OCI-LY7 (cell line): ENCODE results near the gene ZNF22. TPM values are rescaled to one million over a fixed set of nuclear protein-coding genes. Genes with fewer than 3 reads are reported as not detected.

ENCODE experiments used
- BruUV-seq: library from RNA; stranded (reverse); fragments of 400-500 nt; replicated peaks from 2 replicates; lab custom pipeline; 2021; lab: Mats Ljungman, UMichigan
- CTCF ChIA-PET: fragments of 300-600 bp; sonication (Branson Sonifier 250); formaldehyde crosslinking; loops from one replicate; lab custom pipeline; 2022; ENCODE audit warnings: antibody characterized with exemption; ENCODE audit not compliant: unreplicated experiment; lab: Charles Lee
- POLR2A ChIA-PET: fragments of 300-600 bp; sonication (Branson Sonifier 250); formaldehyde crosslinking; loops from one replicate; lab custom pipeline; 2022; ENCODE audit warnings: antibody characterized with exemption; lab: Charles Lee
- DNase-seq: peaks from one replicate; pipeline ENCODE4 v3.0.0-alpha.2; 2015; ENCODE audit warnings: low spot score
- H2AFZ ChIP-seq: fragments of 200-600 bp; sonication (generic), shearing (Covaris generic); 2 replicates; pipeline ENCODE4 v1.6.1; 2014; ENCODE audit warnings: mild to moderate bottlenecking, antibody characterized with exemption, low read length, moderate library complexity
- H3K27ac ChIP-seq: fragments of 200-600 bp; sonication (generic); 2 replicates; pipeline ENCODE4 v1.5.1; 2014; ENCODE audit warnings: mixed run types, low read depth, mild to moderate bottlenecking, moderate library complexity, low read length, inconsistent platforms; ENCODE audit not compliant: poor library complexity, severe bottlenecking
- H3K36me3 ChIP-seq: fragments of 200-600 bp; sonication (generic); 2 replicates; pipeline ENCODE4 v1.6.1; 2014; ENCODE audit warnings: mild to moderate bottlenecking, antibody characterized with exemption, low read length, moderate library complexity, mixed read lengths; ENCODE audit not compliant: insufficient read depth
- H3K4me1 ChIP-seq: fragments of 200-600 bp; sonication (generic); 2 replicates; pipeline ENCODE4 v1.5.1; 2014; ENCODE audit warnings: mild to moderate bottlenecking, low read length; ENCODE audit not compliant: insufficient read depth, poor library complexity, severe bottlenecking
- H3K4me2 ChIP-seq: fragments of 200-600 bp; sonication (generic); 2 replicates; pipeline ENCODE4 v1.6.1; 2014; ENCODE audit warnings: mild to moderate bottlenecking, low read length
- H3K4me3 ChIP-seq: fragments of 200-600 bp; sonication (generic); 2 replicates; pipeline ENCODE4 v1.5.1; 2014; ENCODE audit warnings: mild to moderate bottlenecking, low read depth, low read length; ENCODE audit not compliant: poor library complexity, severe bottlenecking
- H3K79me2 ChIP-seq: fragments of 200-600 bp; sonication (generic); 2 replicates; pipeline ENCODE4 v1.6.1; 2016; ENCODE audit warnings: low read depth, mild to moderate bottlenecking, low read length, moderate library complexity, mixed read lengths; ENCODE audit not compliant: insufficient read depth
- H3K9me2 ChIP-seq: fragments of 200-600 bp; sonication (generic); 2 replicates; pipeline ENCODE4 v1.6.1; 2016; ENCODE audit warnings: mild to moderate bottlenecking, low read length, mixed read lengths; ENCODE audit not compliant: insufficient read depth
- H3K9me3 ChIP-seq: fragments of 200-600 bp; sonication (generic); 2 replicates; pipeline ENCODE4 v1.6.1; 2014; ENCODE audit warnings: mild to moderate bottlenecking, mixed run types, low read length, mixed read lengths
- H4K20me1 ChIP-seq: fragments of 200-600 bp; sonication (generic); 2 replicates; pipeline ENCODE4 v1.6.1; 2014; ENCODE audit warnings: mild to moderate bottlenecking, antibody characterized with exemption, low read length, moderate library complexity, mixed read lengths; ENCODE audit not compliant: insufficient read depth
- CTCF ChIP-seq: fragments of 200-600 bp; sonication (generic); conservative IDR thresholded peaks from 2 replicates; pipeline ENCODE4 v1.5.1; 2014; ENCODE audit warnings: mild to moderate bottlenecking, antibody characterized with exemption, low read length, moderate library complexity, mixed read lengths
- EZH2phosphoT487 ChIP-seq: fragments of 200-600 bp; sonication (generic); IDR thresholded peaks from 2 replicates; pipeline ENCODE4 v1.6.1; 2018; ENCODE audit warnings: low read depth, borderline replicate concordance, mild to moderate bottlenecking, mixed run types, antibody characterized with exemption, low read length, moderate library complexity, mixed read lengths
- intact Hi-C: fragments of 100-400 bp; cut with micrococcal nuclease; formaldehyde crosslinking; loops from one replicate; pipeline ENCODE4 v1.10.0; 2022; ENCODE audit not compliant: unreplicated experiment
- total RNA-seq, 2 experiments: library from RNA; depleted of rRNA in 1 of 2; stranded (reverse); fragments of >200 nt in 1 of 2; shearing (Covaris generic) in 1 of 2; gene quantifications; 2 replicates each; pipeline ENCODE4 v1.2.3, GENCODE V29; 2014 to 2022

Gene ZNF22
- total RNA-seq, 2 experiments from 2014 or later = 33.3 to 46.6 TPM

- no peaks in the 10 kb centered on the region for H3K9me3 ChIP-seq
- H3K4me3 ChIP-seq = no peak overlapping the region
- no peak for DNase-seq
- BruUV-seq = no TSS peak
- H3K4me2 ChIP-seq = no peak overlapping the region
- H3K27ac ChIP-seq = no peak overlapping the region
- CTCF ChIA-PET = no interaction called here
- H3K4me1 ChIP-seq = peaks cover 17% of the 10 kb centered on the region
- no peaks in the 10 kb centered on the region for H3K79me2 ChIP-seq
- no peaks in the 10 kb centered on the region for H4K20me1 ChIP-seq
- POLR2A ChIA-PET = no interaction called here
- no peak overlapping the region for H2AFZ ChIP-seq
- intact Hi-C loops = no loop called here
- no peak for TF ChIP-seq CTCF
- no peak for TF ChIP-seq EZH2phosphoT487
- H3K9me2 ChIP-seq = no peaks in the 10 kb centered on the region
- no peaks in the 10 kb centered on the region for H3K36me3 ChIP-seq
Observed at GRCh38 chr10:44955413-44956070, 45.2 kb upstream of the ZNF22 start.

- Histone ChIP-seq H3K9me2 (no peaks in the 10 kb centered on the region), H3K27ac (no peak overlapping the region), H3K36me3 (no peaks in the 10 kb centered on the region), H3K4me1 (peaks cover 24% of the 10 kb centered on the region), H3K9me3 (no peaks in the 10 kb centered on the region), H3K4me3 (no peak overlapping the region), H4K20me1 (no peaks in the 10 kb centered on the region), H2AFZ (no peak overlapping the region), H3K79me2 (no peaks in the 10 kb centered on the region), H3K4me2 (no peak overlapping the region)
- ChIA-PET CTCF (no interaction called here), POLR2A (no interaction called here)
- intact Hi-C loops = no loop called here
- no peak for TF ChIP-seq EZH2phosphoT487
- no peak for TF ChIP-seq CTCF
- BruUV-seq = no TSS peak
- no peak for DNase-seq
Observed at GRCh38 chr10:44956226-44956625, 44.5 kb upstream of the ZNF22 start.
